Activated CD8-positive, alpha-beta memory T cell treated with anti-CD3 and anti-CD28 coated beads, Interleukin-2, amount 50 U/mL, for 24 hours (primary cell): Measurements from ENCODE around the gene PLA2G4F.

Experiments
- DNase-seq: peaks from one replicate; pipeline ENCODE4 v3.0.0-alpha.2; 2020; ENCODE audit errors: extremely low read depth

PLA2G4F gene

DNA sequence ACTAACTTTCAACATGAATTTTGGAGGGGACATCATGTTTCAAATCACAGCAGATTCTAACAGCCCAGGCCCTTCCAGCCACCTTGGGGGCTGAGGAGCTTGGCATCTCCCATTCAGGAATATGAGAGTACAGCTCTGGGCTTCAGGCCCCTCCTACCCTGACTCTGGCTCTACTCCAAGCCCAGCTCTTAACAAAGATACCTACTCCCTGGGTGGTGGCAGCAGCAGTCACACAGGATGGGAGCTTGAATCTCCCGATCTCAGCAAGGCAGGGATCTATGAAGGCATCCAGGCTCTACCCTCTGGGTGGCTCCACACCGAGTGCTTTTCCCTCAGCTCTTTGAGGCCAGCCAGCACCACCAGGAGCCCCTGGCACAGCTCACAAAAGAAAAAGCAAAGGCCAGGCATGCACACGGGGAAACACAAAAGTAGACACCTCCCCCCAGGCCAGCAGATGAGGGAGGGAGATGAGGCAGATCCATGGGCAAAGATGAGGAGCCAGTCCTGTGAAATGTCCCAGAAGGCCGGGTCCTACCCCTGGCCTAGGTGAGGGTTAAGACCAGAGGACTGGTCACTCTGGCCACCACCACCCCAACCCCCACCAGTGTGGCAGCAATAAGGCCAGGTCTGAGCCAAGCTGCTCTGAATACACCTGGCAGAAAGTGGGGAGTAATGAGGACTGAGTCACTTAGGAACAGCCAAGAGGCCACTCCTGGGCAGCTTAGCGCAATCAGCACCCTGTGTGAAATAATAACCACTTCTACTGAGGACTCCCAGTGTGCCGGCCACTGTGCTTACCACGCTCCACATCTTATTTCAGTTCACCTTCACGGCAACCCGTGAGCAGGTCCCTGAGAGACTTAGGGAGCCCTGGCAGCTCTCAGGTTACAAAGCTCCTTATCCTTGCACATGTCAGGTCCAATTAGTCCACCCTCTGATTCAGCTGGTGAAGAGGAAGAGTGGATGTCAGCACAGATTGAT is 24.3 kb downstream of the PLA2G4F start:
- DNase-seq: no peak

DNA sequence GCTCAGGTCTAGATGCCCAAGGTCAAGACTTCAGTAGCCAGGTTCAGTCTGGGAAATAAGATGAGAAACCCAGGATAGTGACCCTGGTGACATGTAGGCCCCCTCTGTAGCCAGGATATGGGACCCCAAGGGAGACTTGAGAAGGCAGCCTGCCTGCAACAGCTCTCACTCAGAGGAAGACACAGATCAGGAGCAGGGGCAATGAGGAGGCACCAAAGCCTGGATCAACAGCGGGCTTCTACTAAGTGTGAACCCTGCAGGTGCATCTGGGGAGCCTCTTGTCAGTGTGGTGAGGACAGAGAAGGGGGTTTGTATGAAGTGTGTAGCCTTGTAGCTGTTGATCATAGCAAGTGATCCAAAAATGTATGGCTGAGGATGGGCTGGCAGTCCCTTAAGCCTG is 25.4 kb downstream of the PLA2G4F start:
- DNase-seq: no peak

DNA sequence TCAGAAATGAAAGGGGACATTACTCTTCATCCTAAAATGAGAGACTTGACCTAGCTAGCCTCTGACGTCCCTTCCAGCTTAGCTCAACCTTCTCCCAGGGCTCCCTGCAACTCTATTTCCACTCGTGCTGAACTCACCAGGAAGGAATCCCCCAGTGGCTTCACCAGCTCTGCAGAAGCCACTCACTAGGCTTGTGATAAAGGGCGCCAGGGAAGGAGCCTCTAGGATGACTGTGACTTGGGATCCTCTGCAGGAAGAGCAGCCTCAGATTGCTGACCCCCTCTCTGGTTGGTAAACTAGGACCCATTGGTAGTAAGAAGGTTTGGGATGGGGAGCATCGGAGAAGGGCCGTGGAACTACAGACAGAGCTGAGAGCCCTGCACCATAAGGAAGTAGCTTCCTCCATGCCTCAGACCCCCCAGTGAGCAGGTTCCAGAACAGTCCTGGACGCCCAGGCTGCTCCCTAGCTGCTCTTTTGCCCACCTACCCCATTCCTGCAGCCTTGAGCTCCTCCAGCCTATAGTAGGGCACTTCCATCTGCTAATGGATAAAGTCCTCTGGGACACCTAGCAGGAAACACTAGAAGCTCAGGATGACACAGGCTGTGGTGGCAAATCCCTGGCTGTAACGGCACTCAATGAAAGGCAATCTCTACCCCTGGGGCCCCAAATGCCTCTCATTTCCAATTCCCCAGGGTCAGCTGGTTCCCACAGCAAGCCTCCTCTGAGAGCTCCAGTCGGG is 26.0 kb downstream of the PLA2G4F start:
- DNase-seq: no peak

DNA sequence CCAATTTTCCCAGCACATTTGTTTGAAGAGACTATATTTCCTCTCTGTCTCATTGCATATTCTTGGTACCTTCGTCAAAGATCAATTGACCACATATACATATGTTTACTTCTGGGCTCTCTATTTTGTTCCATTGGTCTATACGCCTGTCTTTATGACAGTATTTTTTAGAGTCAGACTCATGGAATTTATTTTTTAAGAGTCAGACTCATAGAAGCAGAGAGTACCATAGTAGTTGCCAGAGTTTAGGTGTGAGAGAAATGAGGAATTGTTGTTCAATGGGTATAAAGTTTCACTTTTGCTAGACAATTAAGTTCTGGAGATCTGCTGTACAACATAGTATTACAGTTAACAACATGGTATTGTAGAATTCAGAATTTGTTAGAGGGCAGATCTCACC is 27.1 kb downstream of the PLA2G4F start:
- no peak for DNase-seq

DNA sequence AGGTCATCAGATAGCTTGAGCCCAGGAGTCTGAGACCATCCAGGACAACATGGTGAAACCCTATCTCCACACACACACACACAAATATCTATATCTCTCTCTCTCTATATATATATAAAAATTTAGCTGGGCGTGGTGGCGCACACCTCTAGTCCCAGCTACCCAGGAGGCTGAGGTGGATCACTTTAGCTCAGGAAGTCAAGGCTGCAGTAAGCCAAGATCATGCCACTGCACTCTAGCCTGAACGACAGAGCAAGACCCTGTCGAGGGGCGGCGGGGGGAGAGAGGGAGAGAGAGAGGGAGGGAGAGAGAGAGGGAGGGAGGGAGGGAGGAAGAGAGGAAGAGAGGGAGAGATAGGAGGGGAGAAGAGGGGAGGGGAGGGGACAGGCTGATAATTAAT is 28.0 kb downstream of the PLA2G4F start:
- no peak for DNase-seq

DNA sequence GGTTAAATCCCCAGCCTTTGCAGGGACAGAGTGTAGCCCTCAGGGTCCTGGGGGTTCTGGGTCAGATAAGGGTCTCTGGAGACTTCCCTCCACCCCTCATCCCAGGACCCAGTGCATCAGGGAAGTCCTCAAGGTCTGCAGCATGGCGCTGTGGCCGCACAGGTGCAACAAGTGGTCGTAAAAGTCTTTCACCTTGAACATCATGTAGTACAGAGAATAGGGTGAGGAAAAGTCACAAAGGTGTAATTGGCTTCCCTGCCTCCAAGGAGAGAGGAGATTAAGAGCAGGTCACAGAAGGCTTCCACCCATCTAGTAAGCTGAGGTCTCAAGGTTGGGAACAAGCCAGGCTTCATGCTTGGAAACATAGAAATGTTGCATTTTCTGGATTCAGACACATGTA is 32.9 kb downstream of the PLA2G4F start:
- no peak for DNase-seq

DNA sequence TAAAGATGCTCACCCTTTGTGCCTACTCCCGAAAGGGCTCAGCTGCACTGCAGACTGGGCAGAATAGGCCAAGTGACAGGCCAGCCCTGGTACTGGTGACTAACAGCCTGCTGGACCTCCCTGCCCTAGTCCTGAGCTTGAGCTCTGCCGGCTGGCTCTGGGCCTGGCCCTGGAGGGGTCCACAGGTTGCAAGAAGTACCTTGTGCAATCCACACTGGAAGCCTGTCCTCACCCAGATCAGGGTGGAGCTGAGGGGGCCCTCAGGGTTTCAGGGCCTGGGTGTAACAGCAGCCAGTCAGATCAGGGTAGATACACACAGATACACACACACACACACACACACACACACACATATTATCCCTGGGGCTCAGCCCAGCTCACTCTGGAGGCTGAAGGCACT is 34.8 kb downstream of the PLA2G4F start:
- no peak for DNase-seq

DNA sequence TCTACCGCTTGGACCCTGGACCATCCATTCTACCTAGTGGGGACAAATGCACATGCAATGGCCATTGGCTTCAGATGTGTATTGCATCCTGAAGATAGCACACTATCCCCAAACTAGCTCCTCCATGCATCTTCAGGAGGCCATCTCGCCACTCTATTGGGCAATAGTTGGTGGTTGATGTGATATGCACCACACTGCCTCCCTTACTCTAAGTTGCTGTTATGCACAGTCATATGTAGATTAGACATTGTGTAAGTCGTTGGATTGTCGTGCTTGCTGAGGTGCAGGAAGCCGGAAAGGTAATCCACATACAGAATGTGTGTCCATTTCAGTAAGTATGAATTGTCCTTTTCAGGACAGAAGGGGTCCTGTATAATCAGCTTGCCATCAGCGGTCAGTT is 35.4 kb downstream of the PLA2G4F start:
- DNase-seq: no peak

DNA sequence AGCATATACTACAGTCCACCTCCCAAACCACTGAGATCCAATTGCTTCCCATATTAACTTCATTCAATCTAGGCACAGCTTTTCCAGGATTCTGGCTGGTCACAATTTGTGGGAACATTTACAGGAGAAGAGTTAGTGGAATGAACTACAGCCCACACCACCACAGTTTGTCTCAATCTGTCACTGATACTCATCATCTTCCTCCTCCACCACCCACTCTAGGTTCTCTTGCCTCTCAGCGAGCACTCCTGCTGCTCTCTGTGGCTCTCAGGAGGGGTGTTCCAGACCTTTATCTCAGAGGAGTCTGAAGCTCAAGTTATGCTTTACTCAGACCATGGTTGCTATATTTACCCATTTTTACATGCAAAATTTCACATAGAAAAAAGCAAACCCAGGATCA is 36.2 kb downstream of the PLA2G4F start:
- DNase-seq: no peak

DNA sequence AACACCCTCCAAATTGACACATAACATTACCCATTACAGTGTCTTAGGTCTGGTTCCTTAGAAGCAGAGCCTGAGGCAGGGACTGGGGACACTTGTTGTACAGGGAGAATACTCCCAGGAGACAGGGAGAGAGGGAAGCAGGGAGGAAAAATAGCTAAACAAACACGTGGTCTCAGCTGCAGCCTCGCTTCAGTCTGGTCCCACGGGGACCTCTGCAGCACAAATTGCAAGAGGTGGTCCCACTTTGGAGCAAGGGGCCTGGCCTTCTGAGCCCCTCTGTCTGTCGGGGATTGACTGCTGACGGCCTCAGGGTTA is 37.0 kb downstream of the PLA2G4F start:
- no peak for DNase-seq

DNA sequence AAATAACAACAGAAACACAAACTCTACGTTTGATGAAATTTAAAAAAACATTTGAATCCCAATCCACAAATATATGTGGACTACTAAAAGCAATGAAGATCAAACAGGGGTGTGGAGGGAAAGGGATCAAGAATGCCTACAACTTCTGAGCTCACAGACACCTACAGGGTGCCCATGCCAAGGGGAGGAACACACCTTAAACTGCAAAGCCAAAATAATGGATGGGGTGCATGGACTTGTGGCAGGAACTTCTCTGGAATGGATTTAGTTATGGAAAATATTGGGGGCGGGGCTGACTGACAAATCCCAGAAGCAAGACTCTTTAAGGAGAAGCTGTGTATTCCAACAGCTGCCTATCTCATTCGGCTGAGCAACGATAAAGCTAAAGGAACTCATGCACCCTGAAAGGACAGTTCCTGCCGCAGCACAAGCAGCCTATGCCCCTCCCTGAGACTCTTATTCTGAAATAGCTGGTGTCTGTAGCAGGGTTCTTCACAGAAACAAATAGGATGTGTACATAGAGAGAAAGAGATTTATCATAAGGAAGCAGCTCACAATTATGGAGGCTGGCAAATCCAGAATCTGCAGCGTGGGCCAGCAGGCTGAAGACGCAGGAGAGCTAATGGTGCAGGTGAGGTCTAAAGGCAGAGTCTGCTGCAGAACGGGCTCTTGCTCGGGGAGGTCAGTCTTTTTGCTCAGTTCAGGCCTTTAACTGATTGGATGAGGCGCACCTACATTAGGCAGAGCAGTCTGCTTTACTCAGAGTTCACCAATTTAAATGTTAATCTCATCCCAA is 37.6 kb downstream of the PLA2G4F start:
- DNase-seq: no peak

DNA sequence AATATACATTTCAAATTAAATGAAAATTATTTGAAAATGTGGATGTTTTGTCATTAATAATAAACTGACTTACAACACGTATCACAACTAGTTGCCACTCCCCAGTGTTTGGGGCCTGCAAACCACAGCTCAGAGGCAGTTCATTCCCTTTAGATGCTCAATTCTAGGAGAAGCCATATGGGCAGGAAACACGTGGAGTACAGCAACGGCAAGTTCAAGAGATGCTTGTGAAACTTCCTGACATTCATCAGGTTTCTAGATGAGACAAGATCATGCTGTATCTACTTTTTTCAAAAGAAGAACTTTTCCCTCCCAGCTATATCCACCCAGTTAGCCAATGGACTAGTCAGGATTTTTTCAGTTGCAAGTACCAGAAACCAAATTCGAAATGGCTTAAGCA is 44.5 kb downstream of the PLA2G4F start:
- DNase-seq: no peak

DNA sequence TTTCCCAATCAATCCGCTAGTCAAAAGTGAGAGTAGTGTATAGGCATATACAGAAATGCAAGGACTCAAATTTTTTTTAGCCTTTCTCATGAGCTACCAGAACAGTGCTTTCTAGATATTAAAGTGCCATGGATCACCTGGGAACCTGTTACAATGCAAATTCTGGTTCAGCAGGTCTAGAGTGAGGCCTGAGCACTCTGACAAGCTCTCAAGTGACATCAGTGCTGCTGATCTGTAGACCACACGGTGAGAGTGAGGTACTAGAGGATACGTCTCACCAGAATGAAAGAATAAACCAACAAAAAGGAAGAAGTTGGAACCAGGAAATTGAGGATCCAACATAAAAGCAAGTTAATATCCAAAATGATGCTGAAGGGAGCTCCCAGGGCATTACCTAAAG is 46.1 kb downstream of the PLA2G4F start:
- DNase-seq: no peak

DNA sequence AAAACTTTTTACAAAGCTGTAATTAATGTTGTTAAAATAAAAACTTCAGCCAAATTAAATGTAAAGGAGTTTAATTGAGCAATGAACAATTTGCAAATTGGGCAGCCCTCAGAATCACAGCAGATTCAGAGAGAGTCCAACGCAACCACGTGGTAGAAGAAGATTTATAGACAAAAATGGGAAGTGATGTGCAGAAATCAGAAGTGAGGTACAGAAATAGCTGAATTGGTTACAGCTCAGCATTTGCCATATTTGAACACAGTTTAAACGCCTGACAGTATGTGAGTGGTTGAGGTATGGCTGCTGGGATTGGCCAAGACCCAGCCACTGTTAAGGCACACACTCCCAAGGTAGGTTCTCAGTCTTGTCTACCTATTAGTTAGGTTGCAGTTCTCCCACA is 47.6 kb downstream of the PLA2G4F start:
- no peak for DNase-seq

DNA sequence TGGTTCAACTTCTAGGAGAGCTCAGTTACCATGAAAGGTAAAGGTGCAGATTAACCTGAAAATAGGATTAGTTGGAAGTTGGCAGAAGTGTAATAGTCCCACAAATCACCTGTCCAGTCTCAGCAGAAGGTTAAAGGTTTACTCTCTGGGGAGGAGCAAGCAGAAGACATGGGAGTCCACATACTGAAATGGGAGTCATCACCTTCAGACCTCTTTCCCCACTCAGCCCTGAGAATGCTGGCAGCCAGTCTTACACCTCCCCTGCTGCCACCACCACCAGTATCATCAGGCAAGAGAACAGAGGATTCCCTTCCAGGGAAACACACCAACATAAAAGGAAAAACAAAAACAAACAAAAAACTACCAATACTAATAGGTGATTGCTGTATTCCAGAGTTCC is 48.2 kb downstream of the PLA2G4F start:
- DNase-seq: no peak

DNA sequence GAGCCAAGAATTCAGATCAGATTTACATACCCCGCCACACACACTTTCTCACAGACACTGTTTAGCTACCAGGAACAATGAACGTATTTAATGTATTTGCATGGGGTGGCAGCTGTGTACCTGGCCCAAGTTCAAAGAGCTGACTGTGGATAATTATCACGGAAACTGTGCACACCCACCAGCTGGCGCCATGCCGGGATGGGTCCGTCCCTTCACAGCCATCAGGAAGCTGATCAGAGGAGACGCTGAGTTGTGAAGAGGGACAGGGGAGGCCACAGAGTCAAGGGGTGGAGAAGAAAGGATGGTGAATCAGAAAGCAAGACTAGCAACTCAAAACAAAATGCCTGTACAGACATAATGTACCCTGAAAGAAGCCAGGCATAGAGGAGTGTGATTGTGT is 49.0 kb downstream of the PLA2G4F start:
- DNase-seq: no peak

DNA sequence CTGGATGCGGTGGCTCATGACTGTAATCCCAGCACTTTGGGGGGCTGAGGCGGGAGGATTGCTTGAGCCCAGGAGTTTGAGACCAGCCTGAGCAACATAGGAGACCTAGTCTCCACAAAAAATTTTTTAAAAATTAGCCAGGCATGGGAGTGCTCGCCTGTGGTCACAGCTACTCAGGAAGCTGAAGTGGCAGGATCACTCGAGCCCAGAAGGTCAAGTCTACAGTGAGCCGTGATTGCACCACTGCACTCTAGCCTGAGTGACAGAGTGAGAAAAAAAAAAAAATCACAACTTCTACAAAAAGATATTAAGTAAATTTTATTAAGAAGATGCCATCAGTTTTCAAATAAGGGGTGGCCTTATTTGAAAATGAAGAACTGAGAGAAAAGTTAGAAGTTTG is 50.1 kb downstream of the PLA2G4F start:
- no peak for DNase-seq

DNA sequence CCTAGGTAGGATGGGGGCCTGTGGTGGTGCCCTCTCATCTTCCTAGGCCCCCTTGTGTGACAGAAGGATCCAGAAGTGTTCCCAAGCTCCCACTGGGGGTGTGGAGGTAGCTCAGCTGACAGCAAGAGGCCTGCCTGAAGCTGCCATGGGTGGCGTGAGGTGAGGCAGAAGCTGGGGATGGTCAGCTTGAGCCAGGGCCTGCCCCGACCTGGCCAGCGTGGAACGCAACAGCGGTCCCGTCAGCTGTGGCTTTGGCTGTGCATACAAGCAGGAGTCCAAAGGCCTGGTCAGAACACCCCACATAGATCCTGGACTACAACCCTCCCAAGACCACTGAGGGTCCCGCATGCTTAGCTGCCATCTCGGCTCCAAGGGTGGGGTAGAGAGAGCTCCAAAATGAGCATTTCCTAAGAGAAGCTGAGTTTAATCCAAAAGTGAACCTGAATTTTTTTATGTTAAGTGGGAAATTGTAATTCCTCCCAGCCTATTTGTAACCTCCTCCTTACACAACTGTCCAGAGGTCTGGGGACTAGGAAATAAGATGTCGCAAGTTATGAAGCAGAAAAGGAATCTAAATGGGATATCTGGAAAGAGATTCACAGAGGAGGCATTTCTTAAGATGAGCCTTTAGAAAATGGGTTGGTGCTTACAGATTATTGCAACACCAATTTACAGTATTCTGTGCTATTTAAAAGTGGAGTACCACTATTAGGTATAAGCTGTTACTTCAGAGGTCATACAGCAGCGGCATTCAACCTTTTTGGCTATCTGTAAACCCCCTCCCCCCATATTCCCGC is 52.1 kb downstream of the PLA2G4F start:
- DNase-seq: no peak

DNA sequence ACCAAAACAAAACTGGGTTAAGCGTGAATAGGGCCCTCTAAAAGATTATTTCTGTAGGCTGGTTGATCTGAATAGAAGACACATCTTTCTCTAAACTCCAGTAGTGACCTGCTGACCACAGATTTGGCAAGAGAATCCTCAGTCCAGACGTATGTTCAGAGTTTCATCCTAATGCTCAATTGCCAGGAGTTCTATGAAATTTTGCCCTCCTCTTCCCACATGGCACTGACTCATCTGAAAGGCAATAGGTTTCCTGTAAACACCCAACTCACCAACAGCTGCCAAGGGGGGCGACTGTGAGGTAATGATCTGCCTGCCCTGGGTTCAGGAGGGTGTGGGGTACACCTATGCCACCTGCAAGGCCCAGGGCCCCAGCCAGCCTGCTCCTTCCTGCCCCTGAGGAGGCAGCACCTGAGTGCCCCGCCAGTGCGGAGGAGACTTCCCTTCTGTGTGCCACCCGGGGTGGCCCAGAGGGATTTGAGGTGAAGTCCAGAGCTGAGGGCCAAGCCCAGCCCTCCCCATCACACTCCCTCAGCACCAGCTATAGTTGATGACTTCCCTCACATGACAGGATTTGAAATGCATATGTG is 53.7 kb downstream of the PLA2G4F start:
- no peak for DNase-seq

DNA sequence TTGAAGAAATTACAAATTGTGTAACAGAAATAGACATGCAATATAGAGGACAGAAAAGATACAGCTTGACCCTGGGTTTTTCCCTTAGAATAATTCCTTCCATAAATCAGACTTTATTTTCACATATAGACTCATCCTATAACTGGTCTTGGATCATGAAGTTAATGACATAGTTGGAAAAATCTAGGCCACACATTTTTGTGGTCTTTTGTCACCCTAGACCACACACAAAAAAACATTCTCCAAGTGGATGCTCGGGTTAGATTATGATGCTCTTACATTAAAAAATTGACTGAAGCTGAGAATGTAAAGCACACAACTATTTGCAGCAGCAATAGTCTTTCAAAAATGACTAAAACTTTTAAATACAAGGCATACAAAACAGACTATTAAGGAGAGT is 54.6 kb downstream of the PLA2G4F start:
- no peak for DNase-seq
